GM19463 (cell line): ENCODE results near the gene P2RY2.

Experiments
- ATAC-seq: cut with Tn5 transposase; IDR thresholded peaks from one replicate; pipeline ENCODE4 v1.9.1; 2021; ENCODE audit warnings: mild to moderate bottlenecking, moderate library complexity; ENCODE audit not compliant: unreplicated experiment

P2RY2 gene

DNA sequence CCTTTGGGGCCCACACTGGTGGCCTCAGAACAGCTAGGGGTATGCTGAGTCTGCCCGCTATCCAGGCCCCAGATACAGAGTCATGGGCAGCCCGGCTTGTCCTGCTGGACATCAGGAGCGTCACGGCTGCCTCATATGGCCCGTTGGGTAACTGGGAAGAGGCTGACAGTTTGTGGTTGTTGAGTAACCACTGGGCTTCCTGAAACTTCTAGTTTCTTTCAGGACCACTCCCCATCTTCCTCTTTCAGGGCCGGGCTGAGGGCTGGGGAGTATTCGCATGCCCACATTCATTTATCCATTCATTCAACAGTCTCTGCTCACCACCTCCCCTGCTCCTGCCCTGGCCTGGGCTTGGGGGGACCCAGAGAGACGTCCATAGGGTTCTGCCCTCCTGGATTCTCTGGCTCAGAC is 13.4 kb upstream of the P2RY2 start:
- no peak for ATAC-seq

DNA sequence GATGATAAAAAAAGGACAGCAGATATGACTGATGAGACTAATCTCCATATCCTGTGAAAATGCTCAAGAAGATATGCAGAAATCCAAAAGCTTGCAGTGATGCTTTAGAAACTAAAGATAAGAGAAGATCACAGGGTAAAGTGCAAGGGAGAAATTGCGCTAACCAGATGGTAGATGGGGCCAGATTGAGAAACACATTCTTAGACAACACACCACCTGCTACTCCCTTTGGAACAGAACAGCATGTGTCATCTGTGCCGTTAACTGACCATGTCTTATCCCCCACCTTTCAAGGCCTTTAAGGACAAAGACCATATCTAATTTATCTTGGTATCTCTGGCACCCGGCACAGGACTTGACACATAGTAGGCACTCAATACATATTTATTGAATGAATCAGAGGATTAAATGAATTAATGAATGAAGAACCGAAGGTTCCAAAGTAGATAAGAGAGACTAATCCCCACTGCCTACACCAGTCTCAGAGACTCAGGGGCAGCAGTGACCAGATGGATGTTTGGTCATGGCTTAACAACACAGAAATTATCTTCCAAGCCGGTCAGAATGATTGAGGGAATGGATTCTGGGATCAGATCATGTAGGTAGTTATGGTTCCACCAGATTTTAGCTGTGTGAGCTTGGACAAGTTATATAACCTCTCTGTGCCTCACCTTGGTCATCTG is 12.3 kb upstream of the P2RY2 start:
- ATAC-seq: no peak

DNA sequence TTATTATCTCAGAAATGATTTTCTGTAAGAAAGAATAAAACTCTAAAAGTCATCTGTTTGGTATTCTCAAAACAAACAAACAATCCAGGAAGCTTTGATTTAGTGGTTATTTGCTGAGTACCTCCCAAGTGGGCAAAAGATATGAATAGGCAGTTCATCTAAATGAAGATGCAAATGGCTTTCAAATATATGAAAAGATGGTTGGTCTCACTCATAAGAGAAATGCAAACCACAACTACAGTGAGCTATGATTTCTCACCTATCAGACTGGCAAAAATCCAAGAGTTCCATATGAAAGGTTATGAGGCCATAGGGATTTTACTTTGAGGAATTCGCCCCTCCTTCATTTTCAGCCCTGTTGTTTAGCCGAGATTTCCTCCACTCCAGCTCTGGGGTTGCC is 11.3 kb upstream of the P2RY2 start:
- ATAC-seq: no peak

DNA sequence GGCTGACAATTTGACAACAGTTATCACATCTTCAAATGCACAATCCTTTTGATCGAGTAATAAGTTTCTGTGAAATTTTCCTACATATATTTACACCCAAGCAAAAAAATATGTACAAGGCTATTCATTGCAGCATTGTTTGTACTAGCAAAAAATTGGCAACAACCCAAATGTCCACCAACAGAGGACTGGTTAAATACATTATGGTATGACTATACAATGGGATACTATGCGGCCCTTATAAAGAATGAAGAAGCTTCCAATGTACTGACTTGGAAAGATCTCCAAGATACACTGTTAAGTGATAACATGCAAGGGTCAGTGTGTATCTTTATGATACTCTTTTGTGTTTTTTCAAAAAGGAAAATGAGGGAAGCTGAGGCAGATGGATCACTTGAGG is 8.2 kb upstream of the P2RY2 start:
- no peak for ATAC-seq

DNA sequence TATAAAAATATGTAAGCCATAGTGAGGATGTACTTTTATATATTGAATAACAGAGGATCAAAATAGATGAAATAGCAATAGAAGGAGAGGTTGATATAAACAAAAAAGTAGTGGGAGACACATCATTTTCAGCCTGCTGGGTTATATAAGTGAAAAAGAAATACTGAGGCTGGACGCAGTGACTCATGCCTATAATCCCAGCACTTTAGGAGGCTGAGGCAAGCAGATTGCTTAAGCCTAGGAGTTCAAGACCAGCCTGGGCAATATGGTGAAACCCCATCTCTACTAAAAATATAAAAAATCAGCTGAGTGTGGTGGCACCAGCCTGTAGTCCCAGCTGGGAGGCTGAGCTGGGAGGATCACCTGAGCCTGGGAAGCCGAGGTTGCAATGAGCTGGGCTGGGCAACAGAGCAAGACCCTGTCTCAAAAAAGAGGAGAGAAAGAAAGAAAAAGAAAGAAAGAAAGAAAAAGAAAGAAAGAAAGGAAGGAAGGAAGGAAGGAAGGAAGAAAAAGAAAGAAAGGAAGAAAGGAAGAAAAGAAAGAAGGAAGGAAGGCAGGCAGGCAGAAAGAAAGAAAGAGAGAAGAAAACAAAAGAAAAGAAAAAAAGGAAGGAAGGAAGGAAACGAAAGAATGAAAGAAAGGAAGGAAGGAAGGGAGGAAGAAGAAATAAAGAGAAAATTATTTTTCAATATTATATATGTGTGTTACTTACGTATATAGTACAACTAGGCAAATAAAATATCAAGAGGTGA is 7.0 kb upstream of the P2RY2 start:
- ATAC-seq: no peak

DNA sequence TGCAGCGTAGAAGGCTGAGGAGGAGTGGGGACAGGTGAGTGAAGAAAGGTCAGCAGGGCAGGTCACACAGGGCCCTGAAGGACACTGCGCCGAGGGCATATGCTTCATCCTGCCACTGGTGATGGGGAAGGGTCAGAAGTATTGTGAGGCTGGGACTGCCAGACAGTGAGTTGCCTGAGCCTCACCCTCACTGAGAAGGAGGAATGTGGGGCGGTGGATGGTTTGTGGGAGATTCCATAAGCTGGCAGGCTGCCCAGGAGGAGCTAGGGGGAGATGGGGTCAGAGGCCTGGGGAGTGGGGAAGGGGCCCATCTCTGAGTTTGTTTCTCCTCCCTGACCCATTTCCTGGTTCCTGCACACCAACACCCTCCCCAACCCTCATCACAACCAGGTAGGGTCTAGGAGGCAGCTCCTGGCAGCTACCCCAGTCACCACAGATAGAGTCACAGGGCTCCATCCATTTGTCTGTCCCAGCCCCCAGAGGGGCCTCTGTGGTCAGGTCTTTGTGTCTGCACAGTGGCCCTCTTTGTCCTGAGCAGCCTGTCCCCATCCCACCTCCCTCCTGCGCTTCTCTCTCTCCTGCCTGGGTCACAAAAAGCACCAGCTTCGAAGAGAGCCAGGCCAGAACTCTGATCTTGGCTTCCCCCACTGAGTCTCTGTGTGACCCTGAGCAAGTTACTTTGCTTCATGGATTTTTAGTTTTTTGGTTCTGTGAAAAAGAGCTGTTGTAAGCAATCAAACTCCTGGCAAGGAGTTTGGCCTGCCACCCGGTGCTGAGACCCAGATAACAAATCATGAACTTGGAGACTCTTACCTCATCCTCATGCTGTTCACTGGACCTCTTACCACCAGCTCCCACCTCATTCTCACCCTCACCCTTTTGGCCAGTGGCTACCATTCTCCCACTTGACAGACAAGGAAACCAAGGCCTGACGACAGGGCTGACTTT is 4.6 kb upstream of the P2RY2 start:
- no peak for ATAC-seq

DNA sequence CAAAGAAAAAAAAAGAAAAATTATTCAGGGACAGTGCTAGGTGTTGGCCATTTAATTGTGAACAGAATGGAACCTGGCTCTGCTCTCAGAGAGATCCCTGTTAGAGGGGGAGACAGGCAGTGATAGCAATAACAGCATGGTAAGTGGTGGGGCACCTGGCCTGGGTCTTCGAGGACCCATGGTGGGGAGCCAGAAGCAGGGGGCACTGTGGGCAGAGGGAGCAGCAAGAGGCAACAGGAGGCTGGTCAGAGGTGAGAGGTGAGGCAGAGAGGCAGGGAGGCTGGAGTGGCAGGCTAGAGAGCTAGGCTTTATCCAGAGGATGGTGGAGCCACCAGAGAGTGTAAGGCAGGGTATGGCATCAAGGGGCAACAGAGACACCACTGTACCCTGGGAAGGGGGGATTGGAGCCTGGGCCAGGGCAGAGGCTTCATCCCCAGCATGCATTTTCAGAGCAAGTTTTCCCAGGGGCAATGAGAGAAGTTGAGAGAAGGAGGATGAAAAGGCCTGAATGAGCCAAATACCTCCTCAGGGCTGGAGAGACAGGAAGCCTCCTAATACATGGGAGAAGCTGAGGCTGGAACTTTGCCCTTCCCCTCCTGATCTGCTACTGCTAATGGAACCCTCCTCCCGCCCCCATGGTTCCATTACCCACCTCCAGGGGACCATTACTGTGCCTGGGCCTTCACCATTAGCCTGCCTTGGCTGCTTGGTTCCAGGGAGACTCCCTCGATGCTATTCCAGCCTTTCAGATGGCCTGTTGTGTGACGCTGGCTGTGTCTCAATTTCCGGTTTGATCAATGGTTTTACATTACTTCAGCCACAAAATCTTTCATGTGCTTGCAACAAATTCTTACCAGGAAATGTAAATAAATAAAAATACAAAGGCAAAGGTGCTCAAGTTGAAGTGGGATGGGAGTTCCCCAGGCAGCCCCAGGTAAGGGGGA is 2.6 kb upstream of the P2RY2 start:
- ATAC-seq: no peak

DNA sequence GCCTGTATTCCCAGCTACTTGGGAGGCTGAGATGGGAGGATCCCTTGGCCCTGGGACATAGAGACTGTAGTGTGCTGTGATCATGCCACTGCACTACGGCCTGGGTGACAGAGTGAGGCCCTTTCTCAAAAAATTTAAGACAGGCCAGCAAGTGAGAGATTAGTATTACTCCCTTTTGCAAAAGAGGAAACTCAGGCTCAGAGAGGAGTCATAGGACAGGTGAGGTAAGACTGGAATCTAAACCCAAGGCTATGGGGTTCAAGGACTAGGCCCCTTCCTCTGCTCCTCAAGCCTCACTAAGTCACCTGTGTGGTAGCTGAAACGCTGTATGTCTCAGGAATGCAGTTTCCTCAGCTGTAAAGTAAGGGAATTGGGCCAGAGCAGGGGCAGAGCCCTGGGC is 1.6 kb upstream of the P2RY2 start:
- ATAC-seq: no peak

DNA sequence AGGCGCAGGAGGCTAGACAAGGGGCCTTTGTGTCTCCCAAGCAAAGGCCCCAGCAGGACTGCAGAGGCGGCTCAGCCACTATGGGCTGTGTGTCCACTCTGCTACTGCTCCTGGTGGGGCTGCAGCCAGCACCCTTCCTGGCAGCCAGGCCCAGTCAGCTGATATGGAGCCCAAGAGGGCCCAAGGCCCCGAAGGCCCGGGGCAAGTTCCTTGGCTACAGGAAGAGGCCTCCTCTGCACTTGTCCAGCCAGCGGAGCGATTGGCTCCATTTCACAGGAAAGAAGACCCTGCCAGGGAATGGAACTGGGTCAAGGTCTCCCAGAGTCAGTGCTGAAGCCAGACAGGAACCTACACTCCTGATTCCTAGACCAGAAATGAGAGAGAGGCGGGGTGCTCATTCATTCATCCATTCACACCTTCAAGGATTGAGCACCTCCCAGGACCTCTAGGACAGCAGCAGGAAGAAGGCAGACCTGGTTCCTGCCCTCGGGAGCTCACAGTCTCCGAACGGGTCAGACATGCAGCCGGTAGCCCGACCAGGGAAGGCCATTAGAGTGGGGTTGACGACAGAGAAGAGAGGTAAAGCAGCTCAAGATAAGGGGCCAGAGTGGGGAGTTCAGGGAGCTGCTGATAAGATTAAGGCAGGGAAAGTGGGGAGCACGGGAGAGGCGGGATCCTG is 811 bp upstream of the P2RY2 start:
- no peak for ATAC-seq

DNA sequence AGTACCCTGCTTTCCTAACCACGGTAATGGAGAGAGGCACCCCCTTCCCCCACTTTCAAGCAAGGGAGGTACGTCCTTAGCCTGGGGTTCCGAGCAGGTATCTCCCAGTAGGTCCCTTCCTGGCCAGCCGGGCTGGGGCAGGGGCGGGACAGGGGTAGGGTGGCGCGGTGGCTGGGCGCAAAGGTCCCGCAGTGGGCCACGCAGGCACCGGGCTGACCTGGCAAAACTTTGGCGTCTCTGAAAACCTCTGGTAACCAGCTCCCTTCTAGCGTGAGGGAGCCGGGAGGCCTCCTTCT is 323 bp upstream of the P2RY2 start:
- no peak for ATAC-seq

DNA sequence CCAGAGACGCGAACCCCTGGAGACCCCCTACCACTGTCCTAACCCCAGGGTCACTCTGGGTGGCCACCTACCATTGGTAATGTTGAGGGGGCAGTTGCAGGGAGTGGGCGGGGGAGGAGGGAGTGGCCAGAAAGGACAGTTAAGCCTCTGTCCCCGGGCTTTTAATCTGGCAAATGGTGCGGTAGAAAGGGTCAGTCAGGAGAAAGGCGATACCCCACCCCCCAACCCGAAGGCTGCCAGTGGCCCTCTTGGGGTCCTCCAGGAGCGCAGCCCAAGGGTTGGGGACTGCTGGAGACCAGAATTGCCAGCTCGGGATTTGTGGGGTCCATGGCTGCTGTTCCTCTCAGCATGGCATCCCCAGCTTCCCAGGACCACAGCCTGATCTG is 742 bp downstream of the P2RY2 start:
- no peak for ATAC-seq

DNA sequence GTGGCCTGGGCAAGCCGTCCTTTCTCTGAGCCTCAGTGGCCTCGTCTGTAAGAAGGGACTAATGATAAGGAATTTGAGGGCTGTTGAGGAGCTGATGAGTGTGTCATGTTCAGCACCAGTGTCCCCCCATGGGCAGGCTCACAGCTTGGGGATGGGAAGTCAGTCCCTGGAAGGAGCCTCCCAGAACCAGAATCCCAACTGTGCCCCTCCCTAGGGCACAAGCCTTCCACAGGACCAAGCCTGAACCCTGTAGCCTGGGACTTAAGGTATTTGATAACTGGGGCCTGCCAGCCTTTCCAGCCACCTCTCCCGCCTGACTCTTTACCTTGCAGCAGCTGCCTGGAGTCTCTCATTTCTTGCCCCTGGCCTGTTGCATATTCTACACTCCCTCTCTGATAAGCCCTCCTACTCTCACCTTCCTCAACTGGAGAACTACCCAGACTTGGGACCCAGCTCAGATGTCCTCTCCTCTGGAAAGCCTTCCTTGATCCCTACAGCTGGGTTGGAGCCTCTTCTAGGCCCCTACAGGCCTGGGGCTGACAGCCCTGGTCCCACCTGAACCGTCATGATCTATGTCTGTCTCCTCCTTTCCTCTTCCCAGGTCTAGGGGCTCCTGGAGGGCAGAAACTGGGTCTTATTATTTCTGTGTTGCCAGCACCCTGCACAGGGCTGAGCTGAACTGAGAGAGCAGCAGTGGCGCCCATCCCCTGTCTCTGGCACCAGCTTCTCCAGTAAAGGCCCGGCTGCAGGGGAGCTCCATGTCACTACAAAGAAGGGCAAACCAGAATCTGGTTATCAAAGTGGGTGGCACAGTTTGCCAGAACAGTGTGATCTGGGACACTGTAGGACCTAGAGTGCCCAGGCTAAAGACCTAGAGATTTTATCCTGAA is 1.6 kb downstream of the P2RY2 start:
- ATAC-seq: no peak

DNA sequence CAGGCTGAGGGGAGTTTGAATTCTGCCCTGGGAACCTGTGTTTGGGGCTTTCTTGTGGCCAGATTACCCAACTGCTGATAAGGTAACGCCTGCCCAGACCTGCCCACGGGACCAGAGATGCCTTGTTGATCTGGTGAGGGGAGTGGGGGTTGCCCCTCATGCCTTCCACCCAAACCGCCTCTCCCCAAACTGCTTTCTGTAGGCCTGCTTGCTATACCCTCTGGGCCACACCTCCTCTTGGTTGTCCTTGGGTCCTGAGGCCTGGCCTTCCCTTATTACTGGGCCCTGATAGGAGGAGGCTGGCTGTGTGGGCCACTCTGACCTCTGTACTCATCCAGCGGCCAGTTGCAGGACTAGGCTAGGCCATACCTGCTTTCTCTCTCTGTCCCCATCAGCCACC is 3.4 kb downstream of the P2RY2 start:
- ATAC-seq: no peak

DNA sequence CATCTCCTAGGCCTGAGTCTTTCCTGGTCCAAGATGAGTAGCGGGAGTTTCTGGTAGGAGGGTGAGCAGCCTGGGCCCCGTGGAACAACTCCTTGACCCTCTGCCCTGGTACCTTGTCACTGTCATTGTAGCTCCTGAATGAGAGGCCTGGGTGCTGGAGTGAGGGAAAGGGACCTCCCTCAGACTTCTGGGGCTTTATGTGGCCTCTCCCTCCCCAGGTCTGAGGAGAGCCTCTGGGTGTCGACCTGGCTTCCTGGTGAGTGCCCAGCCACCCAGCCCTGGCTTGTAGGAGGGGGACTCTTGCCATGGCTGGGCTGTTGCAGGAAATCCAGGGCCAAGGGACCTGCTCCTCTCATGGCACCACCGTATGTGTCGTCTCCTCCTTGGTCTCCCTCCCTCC is 3.9 kb downstream of the P2RY2 start:
- no peak for ATAC-seq

DNA sequence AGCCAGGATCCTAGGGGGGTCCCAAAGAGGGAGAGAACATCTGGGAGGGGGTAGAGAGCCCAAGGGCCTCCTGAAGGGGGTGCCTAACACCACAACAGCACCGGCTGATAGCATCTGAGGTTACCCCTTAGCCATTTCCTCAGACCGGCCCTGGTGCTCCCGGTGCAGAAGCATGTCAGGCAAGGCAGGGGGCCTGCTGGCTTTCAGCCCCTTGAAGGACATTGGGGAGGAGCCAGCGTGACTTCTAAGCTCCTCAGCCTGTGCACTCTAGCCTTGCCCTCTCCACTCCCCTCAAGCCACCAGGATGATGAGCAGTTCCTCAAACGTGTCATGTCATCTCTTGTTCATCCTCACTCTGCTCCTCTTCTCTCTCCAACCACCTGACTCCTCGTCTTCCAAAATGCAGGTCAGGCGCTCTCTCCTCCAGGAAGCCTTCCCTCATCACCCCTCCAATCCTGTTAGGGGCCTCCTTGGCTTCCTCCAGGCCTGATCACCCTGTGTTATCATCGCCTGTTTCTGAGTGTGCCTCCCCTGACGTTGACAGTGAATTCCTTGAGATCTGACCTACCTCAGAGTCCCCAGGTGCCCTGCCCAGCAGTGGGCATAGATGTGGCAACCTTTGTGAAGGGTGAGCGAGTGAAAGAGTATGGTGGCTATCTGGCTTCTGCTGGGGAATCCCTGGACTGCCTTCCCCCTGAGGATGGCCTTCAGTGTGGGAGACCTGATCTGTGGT is 6.1 kb downstream of the P2RY2 start:
- ATAC-seq: no peak

DNA sequence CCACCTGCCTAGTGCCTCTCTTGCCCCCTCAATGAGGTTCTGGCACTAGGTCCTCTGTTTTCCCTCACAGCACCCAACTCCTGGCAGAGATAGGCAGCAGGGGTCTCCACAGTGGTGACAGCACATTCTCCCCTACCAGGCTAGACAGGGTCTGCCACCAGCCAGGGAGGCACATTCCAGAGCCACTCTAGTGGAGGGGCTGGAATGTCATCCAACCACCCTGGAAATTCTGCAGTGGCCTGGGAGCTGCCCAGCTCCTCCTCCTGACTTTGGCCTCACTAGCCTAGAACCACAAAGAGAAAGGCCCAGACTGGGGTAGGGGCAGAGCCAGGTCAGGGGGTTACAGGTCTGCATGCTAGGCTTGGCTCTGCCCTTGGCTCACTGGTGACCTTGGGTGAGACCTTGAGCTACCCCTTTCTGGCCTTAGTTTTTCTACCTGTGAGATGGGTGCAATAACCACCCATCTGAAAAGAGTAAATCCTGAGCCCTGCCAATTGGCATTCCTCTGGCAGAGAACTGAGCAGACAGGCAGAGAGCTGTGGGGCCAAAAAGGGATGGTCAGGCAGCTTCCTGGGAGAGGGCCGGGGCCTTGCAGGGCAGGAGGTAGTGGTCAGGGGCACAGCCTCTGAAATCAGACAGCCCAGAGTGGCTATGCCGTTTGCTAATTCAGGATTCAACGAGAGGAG is 7.1 kb downstream of the P2RY2 start:
- ATAC-seq: no peak

DNA sequence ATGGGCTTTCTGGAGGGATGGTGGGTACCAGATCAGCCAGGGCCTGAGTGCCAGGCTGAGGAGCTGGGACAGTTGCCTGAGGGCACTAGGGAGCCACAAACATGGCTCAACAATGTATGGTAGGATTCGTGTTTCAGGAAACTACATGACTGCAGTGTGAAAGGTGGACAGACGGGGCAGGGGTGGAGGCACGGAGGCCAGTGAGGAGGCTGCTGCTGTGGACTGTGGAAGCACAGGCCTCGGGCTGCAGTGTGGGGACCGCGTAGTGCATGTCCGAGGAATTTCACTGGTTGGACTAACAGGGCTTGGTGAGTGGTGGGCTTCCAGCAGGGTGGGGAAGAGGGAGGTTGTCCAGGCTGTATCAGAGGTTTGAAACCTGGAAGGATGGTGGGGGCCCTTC is 7.8 kb downstream of the P2RY2 start:
- ATAC-seq: no peak
